GM10248 (cell line): ENCODE results near the gene CEMP1.
A peak's percentile ranks its signal among the peaks of the same experiment; 100 is the strongest.

Experiments used
- CTCF ChIA-PET: fragments of 300-600 bp; sonication (Branson Sonifier 250); formaldehyde crosslinking; extraction: SDS; loops from one replicate; lab custom pipeline; 2021; ENCODE audit warnings: antibody characterized with exemption; lab: Yijun Ruan, JAX
- POLR2A ChIA-PET: fragments of 350-650 bp; sonication (Branson Sonifier 250); formaldehyde crosslinking; extraction: SDS; loops from one replicate; lab custom pipeline; 2020; ENCODE audit warnings: antibody characterized with exemption; lab: Yijun Ruan, JAX
- DNase-seq: peaks from one replicate; pipeline ENCODE4 v3.0.0; 2012; ENCODE audit errors: extremely low spot score
- CTCF ChIP-seq: IDR thresholded peaks from 2 replicates; pipeline ENCODE4 v1.5.1; 2012; ENCODE audit warnings: mild to moderate bottlenecking, low read depth; ENCODE audit errors: extremely low read depth, missing control alignments, control extremely low read depth

CEMP1 gene

GRCh38 chr16:2520784-2521531, 10.2 kb downstream of the CEMP1 start:
- DNase-seq, result peak; percentile 58
- TF ChIP-seq CTCF, result no peak
- ChIA-PET CTCF (interaction anchor here (1.4 kb wide), 1 partner anchor 19 kb away, joined by 3 read pairs; no protein-coding TSS in a partner anchor), POLR2A (interaction anchor here (1.1 to 1.7 kb wide), 4 partner anchors 8 to 14 kb away, joined by 4 to 9 read pairs (median 5); partner anchors contain the start of gene CEMP1)

DNA sequence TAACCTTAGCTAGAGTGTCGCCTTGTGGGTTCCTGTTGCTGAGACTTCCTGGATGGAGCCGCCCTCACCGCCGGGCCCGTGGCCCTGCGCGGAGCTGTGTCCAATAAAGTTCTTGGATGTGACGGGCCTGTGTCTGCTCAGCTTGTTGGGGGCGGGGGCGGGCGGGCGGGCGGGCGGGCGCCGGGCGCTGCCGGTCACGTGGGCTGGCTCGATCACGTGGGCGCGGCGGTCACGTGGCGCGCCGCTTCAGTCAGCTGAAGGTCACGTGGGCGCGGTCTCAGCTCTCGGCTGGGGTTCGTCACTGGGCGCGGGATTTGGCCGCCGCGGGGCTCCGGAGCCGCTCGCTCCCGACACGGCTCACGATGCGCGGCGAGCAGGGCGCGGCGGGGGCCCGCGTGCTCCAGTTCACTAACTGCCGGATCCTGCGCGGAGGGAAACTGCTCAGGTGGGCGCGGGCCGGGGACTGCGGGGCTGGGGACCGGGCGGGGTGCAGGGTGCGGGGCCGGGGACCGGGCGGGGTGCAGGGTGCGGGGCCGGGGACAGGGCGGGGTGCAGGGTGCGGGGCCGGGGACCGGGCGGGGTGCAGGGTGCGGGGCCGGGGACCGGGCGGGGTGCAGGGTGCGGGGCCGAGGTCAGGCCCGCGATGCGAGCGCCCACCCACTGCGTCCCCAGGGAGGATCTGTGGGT, 11.0 kb downstream of the CEMP1 start, which contains the start of gene AMDHD2:
Gene AMDHD2 (plus strand): TSS at position 275 of the 687 bp plus-strand sequence. CDS start 88 bp downstream, at position 363.
- CTCF ChIA-PET, result interaction anchor here (1.4 kb wide), 1 partner anchor 19 kb away, joined by 3 read pairs; no protein-coding TSS in a partner anchor
- DNase-seq, result peak; percentile 96
- TF ChIP-seq CTCF, result no peak
- POLR2A ChIA-PET, result interaction anchor here (0.6 to 1.7 kb wide), 8 partner anchors 8 to 348 kb away, joined by 3 to 9 read pairs (median 4); partner anchors contain the start of gene CEMP1

- POLR2A ChIA-PET, result interaction anchor here (0.6 to 1.7 kb wide), 7 partner anchors 9 to 348 kb away, joined by 3 to 9 read pairs (median 4); partner anchors contain the start of gene CEMP1
- no peak for TF ChIP-seq CTCF
- DNase-seq, result no peak
- CTCF ChIA-PET, result interaction anchor here (1.4 kb wide), 1 partner anchor 18 kb away, joined by 3 read pairs; no protein-coding TSS in a partner anchor
Measured at GRCh38 chr16:2519711-2520080, 11.5 kb downstream of the CEMP1 start.

DNA sequence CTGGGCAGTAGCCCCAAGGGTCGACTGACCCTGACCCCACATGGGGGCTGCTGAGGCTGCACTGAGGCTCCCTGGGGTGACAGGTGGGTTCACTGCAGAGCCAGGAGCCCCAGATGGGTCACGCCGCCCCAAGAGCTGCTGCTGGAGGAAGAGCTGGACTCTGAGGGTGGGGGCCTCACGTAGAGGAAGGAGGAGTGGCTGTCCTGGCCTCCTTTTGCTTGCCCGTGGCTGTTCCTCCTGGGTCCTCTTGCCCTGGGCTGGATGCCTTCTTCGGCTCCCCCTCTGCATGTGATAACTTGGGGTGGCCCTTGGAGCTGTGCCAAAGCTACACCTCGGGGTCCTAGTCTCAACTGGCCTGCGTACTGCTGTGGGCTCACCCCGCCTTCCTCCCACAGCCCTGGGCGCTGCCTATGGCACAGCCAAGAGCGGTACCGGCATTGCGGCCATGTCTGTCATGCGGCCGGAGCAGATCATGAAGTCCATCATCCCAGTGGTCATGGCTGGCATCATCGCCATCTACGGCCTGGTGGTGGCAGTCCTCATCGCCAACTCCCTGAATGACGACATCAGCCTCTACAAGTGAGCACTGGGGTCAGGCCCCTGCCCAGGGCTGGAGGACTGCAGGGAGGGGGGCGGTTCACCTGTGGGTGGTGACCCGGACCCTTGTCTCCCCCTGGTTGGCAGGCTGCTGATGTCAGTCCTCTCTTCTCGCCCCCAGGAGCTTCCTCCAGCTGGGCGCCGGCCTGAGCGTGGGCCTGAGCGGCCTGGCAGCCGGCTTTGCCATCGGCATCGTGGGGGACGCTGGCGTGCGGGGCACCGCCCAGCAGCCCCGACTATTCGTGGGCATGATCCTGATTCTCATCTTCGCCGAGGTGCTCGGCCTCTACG, 12.1 kb downstream of the CEMP1 start:
- ChIA-PET POLR2A (interaction anchor here (1.0 to 1.5 kb wide), 4 partner anchors 9 to 13 kb away, joined by 3 to 9 read pairs (median 4); partner anchors contain the start of gene CEMP1), CTCF (interaction anchor here (1.1 kb wide), 1 partner anchor 179 kb away, joined by 3 read pairs; the partner anchor contains the start of gene ABCA3)
- DNase-seq, result no peak
- TF ChIP-seq CTCF, result no peak

DNA sequence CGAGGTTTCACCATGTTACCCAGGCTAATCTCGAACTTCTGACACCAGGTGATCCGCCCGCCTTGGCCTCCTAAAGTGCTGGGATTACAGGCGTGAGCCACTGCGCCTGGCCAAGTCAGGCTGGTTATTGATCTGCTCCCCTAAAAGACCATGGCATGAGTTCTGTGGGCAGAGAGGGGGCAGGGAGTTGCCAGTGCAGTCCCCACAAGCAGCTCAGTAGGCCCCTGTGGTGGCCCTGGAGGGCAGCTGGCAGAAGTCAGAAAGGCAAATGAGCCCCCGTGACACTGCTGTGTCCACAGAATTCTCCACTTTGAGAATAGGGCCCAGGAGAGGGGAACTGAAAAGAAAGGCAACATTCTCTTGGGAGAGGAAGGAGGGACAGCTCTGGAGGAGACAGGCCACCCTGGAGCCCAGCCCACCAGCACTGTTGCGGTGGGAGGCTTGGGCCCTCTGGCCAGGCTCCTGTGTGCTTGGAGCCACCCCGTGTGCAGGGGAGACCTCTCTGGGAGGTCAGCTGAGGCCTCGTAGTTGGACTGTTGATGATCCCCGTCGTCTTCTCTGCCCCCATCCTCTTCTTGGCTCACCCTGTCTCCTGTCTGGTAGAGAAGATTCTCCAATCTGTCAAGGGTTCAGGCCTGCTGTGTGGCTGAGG, 13.1 kb downstream of the CEMP1 start:
- CTCF ChIA-PET, result interaction anchor here (0.7 kb wide), 1 partner anchor 17 kb away, joined by 3 read pairs; no protein-coding TSS in a partner anchor
- POLR2A ChIA-PET, result interaction anchor here (1.0 to 1.5 kb wide), 3 partner anchors 8 to 13 kb away, joined by 3 to 9 read pairs (median 4); partner anchors contain the start of gene CEMP1
- no peak for DNase-seq
- no peak for TF ChIP-seq CTCF
